GM12878 (cell line): ENCODE data around the gene ST7. TPM values are rescaled to one million over a fixed set of nuclear protein-coding genes. Genes with fewer than 3 reads are reported as not detected.

ENCODE experiments used
- ATAC-seq: fragments of 200-7000 bp; cut with Tn5 transposase; 3 replicates; pipeline ENCODE4 v1.9.1; 2020; ENCODE audit warnings: mild to moderate bottlenecking, moderate library complexity
- BruUV-seq: library from RNA; stranded (reverse); fragments of 400-500 nt; replicated peaks from 2 replicates; lab custom pipeline; 2021; lab: Mats Ljungman, UMichigan
- CTCF ChIA-PET: fragments of 300-600 bp; sonication (Branson Sonifier 250); formaldehyde crosslinking; extraction: SDS; loops from one replicate; lab custom pipeline; 2021; ENCODE audit warnings: inconsistent platforms; lab: Yijun Ruan, JAX
- POLR2A ChIA-PET: fragments of 350-600 bp; formaldehyde crosslinking; extraction: SDS; loops from one replicate; lab custom pipeline; 2021; ENCODE audit warnings: inconsistent platforms; lab: Charles Lee
- RAD21 ChIA-PET: fragments of 300-600 bp; sonication (Branson Sonifier 250); formaldehyde crosslinking; loops from one replicate; lab custom pipeline; 2023; ENCODE audit warnings: antibody characterized with exemption; ENCODE audit not compliant: unreplicated experiment; lab: Charles Lee
- SMC1A ChIA-PET: fragments of 300-600 bp; sonication (Branson Sonifier 250); formaldehyde crosslinking; loops from one replicate; lab custom pipeline; 2023; ENCODE audit not compliant: unreplicated experiment, uncharacterized antibody; lab: Charles Lee
- DNase-seq: peaks from one replicate; pipeline ENCODE4 v3.0.0-alpha.2; 2011; ENCODE audit warnings: low read depth, low spot score
- FAIRE-seq: peaks from 3 replicates; lab custom pipeline; 2011; peaks lifted over from hg19 to GRCh38; lab: Jason Lieb, UNC
- H2AFZ ChIP-seq: 2 replicates; pipeline ENCODE4 v1.6.0; 2011; ENCODE audit warnings: low read depth, low read length, control low read depth; ENCODE audit not compliant: control insufficient read depth
- H3K27ac ChIP-seq: 2 replicates; pipeline ENCODE4 v1.5.1; 2011; ENCODE audit warnings: control low read depth; ENCODE audit not compliant: control insufficient read depth, insufficient read depth
- H3K27me3 ChIP-seq, 2 experiments: replicated peaks in 1 of 2; 2 replicates each; pipeline versions ENCODE4 v1.6.0 to v1.6.1; 2011; ENCODE audit warnings: low read length in 1 of 2; ENCODE audit not compliant: control insufficient read depth in 2 of 2, insufficient read depth in 2 of 2
- H3K36me3 ChIP-seq, 2 experiments: 2 replicates each; pipeline ENCODE4 v1.5.1; 2011; ENCODE audit warnings: low read length in 1 of 2; ENCODE audit not compliant: control insufficient read depth in 2 of 2, insufficient read depth in 2 of 2
- H3K4me1 ChIP-seq: 2 replicates; pipeline ENCODE4 v1.6.1; 2011; ENCODE audit warnings: mild to moderate bottlenecking, low read length, moderate library complexity, mixed read lengths; ENCODE audit not compliant: control insufficient read depth, insufficient read depth
- H3K4me2 ChIP-seq: 2 replicates; pipeline ENCODE4 v1.6.0; 2011; ENCODE audit warnings: control low read depth; ENCODE audit not compliant: control insufficient read depth, insufficient read depth
- H3K4me3 ChIP-seq: fragments of 200-600 bp; sonication (generic); 2 replicates; pipeline ENCODE4 v1.5.1; 2016
- H3K79me2 ChIP-seq: 2 replicates; pipeline ENCODE4 v1.6.0; 2011; ENCODE audit warnings: low read length; ENCODE audit not compliant: control insufficient read depth, insufficient read depth
- H3K9ac ChIP-seq: 2 replicates; pipeline ENCODE4 v1.8.0; 2011; ENCODE audit warnings: low read length, control low read depth, mixed read lengths; ENCODE audit not compliant: control insufficient read depth, insufficient read depth
- H3K9me3 ChIP-seq: replicated peaks from 3 replicates; pipeline ENCODE4 v1.5.1; 2011; ENCODE audit warnings: mild to moderate bottlenecking, low read length; ENCODE audit not compliant: control insufficient read depth, insufficient read depth
- H4K20me1 ChIP-seq: 2 replicates; pipeline ENCODE4 v1.6.0; 2011; ENCODE audit not compliant: control insufficient read depth, insufficient read depth
- CREB1 ChIP-seq: IDR thresholded peaks from 2 replicates; pipeline ENCODE4 v1.6.1; 2012; ENCODE audit warnings: low read depth, mild to moderate bottlenecking, inconsistent platforms
- CREM ChIP-seq: IDR thresholded peaks from 2 replicates; pipeline ENCODE4 v1.6.1; 2014; ENCODE audit warnings: antibody characterized with exemption, low read depth
- JUNB ChIP-seq: IDR thresholded peaks from 2 replicates; pipeline ENCODE4 v1.6.1; 2016; ENCODE audit warnings: antibody characterized with exemption, mild to moderate bottlenecking
- WGBS: methylation state at CpG from one replicate; pipeline ENCODE4 v1.1.6; 2016; ENCODE audit warnings: low lambda C conversion rate; ENCODE audit not compliant: insufficient replicate concordance, insufficient coverage; ENCODE audit errors: missing lambda C conversion rate; 5-methylcytosine and 5-hydroxymethylcytosine counted together
- in situ Hi-C: fragments of 300-500 bp; cut with MboI; formaldehyde crosslinking; loops from 9 replicates; pipeline ENCODE4 v1.14.3; 2018; ENCODE audit warnings: mixed read lengths
- intact Hi-C: fragments of 100-400 bp; cut with micrococcal nuclease; formaldehyde crosslinking; loops from one replicate; pipeline ENCODE4 v1.14.2; 2022; ENCODE audit not compliant: unreplicated experiment
- polyA plus RNA-seq, 11 experiments: library from polyadenylated mRNA; depleted of rRNA in 4 of 11; unstranded in 6 of 11; stranded (reverse) in 5 of 11; fragments of >200 nt; fragmentation: Nextera tagmentation in 4 of 11; fragmentation: Illumina TruSeq in 1 of 11; extraction: Ambion mirVana in 4 of 11; extraction: Trizol in 1 of 11; gene quantifications; 1 replicate in 1 of 11; 2 replicates in 10 of 11; pipeline versions ENCODE4 v1.2.1 to v1.2.3, GENCODE V29; 2011 to 2016; ENCODE audit warnings: inconsistent platforms in 2 of 11, missing spikeins in 2 of 11, low read depth in 1 of 11
- total RNA-seq, 4 experiments: library from RNA; depleted of rRNA in 3 of 4; stranded (reverse); fragments of >200 nt in 3 of 4; fragmentation: Illumina TruSeq in 1 of 4; extraction: Trizol in 1 of 4; gene quantifications; 2 replicates each; pipeline versions ENCODE4 v1.2.1 to v1.2.3, GENCODE V29; 2013 to 2021
- TF ChIP-seq, protein P1 (sequence below): fragments of 450-650 bp; IDR thresholded peaks from 2 replicates; pipeline ENCODE4 v1.6.1; 2017; ENCODE audit warnings: low read depth, mild to moderate bottlenecking, moderate library complexity

Gene ST7
- total and polyA plus RNA-seq, 10 of the 15 experiments (the other 5 are each of a cell fraction or from before 2014, with no cell fraction given): 27.7 to 76.4 (median 53.6) TPM

- Histone ChIP-seq H3K79me2 (peaks cover 51% of the 10 kb centered on the region), H3K36me3 (no peaks in the 10 kb centered on the region), H3K4me1 (peaks cover 35% of the 10 kb centered on the region), H2AFZ (no peak overlapping the region), H3K9me3 (no peaks in the 10 kb centered on the region), H3K4me3 (no peak overlapping the region), H3K9ac (no peak overlapping the region), H4K20me1 (no peaks in the 10 kb centered on the region), H3K4me2 (no peak overlapping the region), H3K27ac (no peak overlapping the region), H3K27me3 (no peaks in the 10 kb centered on the region)
- in situ Hi-C loops (no loop called here), intact Hi-C loops (no loop called here)
- SMC1A ChIA-PET: interaction anchor here (1.2 to 11.1 kb wide), 17 partner anchors 7 to 342 kb away, joined by 3 to 223 read pairs (median 5); no protein-coding TSS in a partner anchor
- no peak for ATAC-seq
- TF ChIP-seq, protein P1, sequence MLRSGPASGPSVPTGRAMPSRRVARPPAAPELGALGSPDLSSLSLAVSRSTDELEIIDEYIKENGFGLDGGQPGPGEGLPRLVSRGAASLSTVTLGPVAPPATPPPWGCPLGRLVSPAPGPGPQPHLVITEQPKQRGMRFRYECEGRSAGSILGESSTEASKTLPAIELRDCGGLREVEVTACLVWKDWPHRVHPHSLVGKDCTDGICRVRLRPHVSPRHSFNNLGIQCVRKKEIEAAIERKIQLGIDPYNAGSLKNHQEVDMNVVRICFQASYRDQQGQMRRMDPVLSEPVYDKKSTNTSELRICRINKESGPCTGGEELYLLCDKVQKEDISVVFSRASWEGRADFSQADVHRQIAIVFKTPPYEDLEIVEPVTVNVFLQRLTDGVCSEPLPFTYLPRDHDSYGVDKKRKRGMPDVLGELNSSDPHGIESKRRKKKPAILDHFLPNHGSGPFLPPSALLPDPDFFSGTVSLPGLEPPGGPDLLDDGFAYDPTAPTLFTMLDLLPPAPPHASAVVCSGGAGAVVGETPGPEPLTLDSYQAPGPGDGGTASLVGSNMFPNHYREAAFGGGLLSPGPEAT: no peak
- TF ChIP-seq JUNB (peak; percentile 58), CREM (peak; percentile 32; the same call in 1 of the 2 replicates), CREB1 (0 out of 2 replicates have a peak, but pooled peaks have one; percentile 19)
- WGBS: 67% methylated on average over 5 of the region's 5 CpGs
- FAIRE-seq: no peak
- BruUV-seq: no TSS peak
- no peak for DNase-seq
- CTCF ChIA-PET: interaction anchor here (0.8 to 10.7 kb wide), 18 partner anchors 12 to 135 kb away, joined by 3 to 287 read pairs (median 3); no protein-coding TSS in a partner anchor
- RAD21 ChIA-PET: interaction anchor here (0.7 to 9.2 kb wide), 13 partner anchors 12 to 120 kb away, joined by 3 to 112 read pairs (median 3); no protein-coding TSS in a partner anchor
- POLR2A ChIA-PET: interaction anchor here (0.9 to 1.8 kb wide), 4 partner anchors 11 to 99 kb away, joined by 3 to 10 read pairs (median 3); no protein-coding TSS in a partner anchor
These were observed 53.8 kb downstream of the ST7 start for GRCh38 chr7:117006907-117007684.
